Fibroblast of lung (primary cell): ENCODE results near the gene RBM41. TPM values are rescaled to one million over a fixed set of nuclear protein-coding genes. Genes with fewer than 3 reads are reported as not detected.

Source experiments
- DNase-seq, 2 donors: peaks; one replicate each; pipeline versions ENCODE4 v3.0.0 to v3.0.0-alpha.2; 2010; ENCODE audit warnings: low read depth in 2 of 2
- H2AFZ ChIP-seq: 2 replicates; pipeline ENCODE4 v1.5.1; 2012; ENCODE audit warnings: low read length, control low read depth, inconsistent platforms
- H3K27ac ChIP-seq: 2 replicates; pipeline ENCODE4 v1.5.1; 2011; ENCODE audit warnings: low read length, control low read depth; ENCODE audit not compliant: insufficient read depth
- H3K27me3 ChIP-seq: 2 replicates; pipeline ENCODE4 v1.5.1; 2011; ENCODE audit warnings: mild to moderate bottlenecking, low read length; ENCODE audit not compliant: control insufficient read depth, insufficient read depth
- H3K36me3 ChIP-seq: 2 replicates; pipeline ENCODE4 v1.5.1; 2011; ENCODE audit warnings: low read length; ENCODE audit not compliant: control insufficient read depth, insufficient read depth
- H3K4me1 ChIP-seq: 2 replicates; pipeline ENCODE4 v1.5.1; 2011; ENCODE audit warnings: low read length; ENCODE audit not compliant: control insufficient read depth, insufficient read depth; ENCODE audit errors: extremely low read depth
- H3K4me2 ChIP-seq: 2 replicates; pipeline ENCODE4 v1.5.1; 2011; ENCODE audit warnings: low read length, control low read depth; ENCODE audit not compliant: insufficient read depth; ENCODE audit errors: extremely low read depth
- H3K4me3 ChIP-seq, 4 experiments: fragments of 200-600 bp in 1 of 4; sonication (generic) in 1 of 4; replicated peaks in 1 of 4; 2 replicates each; pipeline ENCODE4 v1.5.1; 2011 to 2016; ENCODE audit warnings: low read length in 4 of 4, low read depth in 3 of 4, mild to moderate bottlenecking in 3 of 4, control low read depth in 2 of 4, inconsistent platforms in 1 of 4, mixed read lengths in 1 of 4; ENCODE audit not compliant: insufficient read depth in 1 of 4; ENCODE audit errors: control extremely low read depth in 1 of 4
- H3K79me2 ChIP-seq: 2 replicates; pipeline ENCODE4 v1.5.1; 2012; ENCODE audit warnings: mild to moderate bottlenecking, low read length, inconsistent platforms; ENCODE audit not compliant: control insufficient read depth, insufficient read depth
- H3K9ac ChIP-seq: 2 replicates; pipeline ENCODE4 v1.5.1; 2011; ENCODE audit warnings: mild to moderate bottlenecking, low read length, control low read depth; ENCODE audit not compliant: insufficient read depth
- H3K9me3 ChIP-seq: 2 replicates; pipeline ENCODE4 v1.5.1; 2012; ENCODE audit warnings: low read depth, low read length; ENCODE audit not compliant: control insufficient read depth, insufficient read depth
- H4K20me1 ChIP-seq: 2 replicates; pipeline ENCODE4 v1.5.1; 2011; ENCODE audit warnings: low read length; ENCODE audit not compliant: control insufficient read depth, insufficient read depth; ENCODE audit errors: extremely low read depth
- CTCF ChIP-seq, 2 donors: IDR thresholded peaks in 1 of 2; conservative IDR thresholded peaks in 1 of 2; 1 replicate in 1 of 2; 2 replicates in 1 of 2; pipeline ENCODE4 v1.5.1; 2011 to 2012; ENCODE audit warnings: low read length in 2 of 2, control low read depth in 1 of 2, inconsistent platforms in 1 of 2, low read depth in 1 of 2, mild to moderate bottlenecking in 1 of 2
- EZH2 ChIP-seq: IDR thresholded peaks from 2 replicates; pipeline ENCODE4 v1.5.1; 2012; ENCODE audit warnings: low read length, control low read depth, mild to moderate bottlenecking; ENCODE audit errors: missing control alignments
- polyA minus RNA-seq: library from RNA; depleted of rRNA, polyadenylated mRNA; stranded (reverse); fragments of >200 nt; gene quantifications from 2 replicates; pipeline ENCODE4 v1.2.3, GENCODE V29; 2011; ENCODE audit warnings: low replicate concordance
- polyA plus RNA-seq, 2 donors: library from polyadenylated mRNA; depleted of rRNA in 1 of 2; stranded (reverse) in 1 of 2; unstranded in 1 of 2; fragments of >200 nt; gene quantifications; 2 replicates each; pipeline ENCODE4 v1.2.1, GENCODE V29; 2011 to 2012; ENCODE audit warnings: missing spikeins in 1 of 2
- total RNA-seq: library from RNA; depleted of rRNA; stranded (reverse); fragments of >200 nt; gene quantifications from 2 replicates; pipeline ENCODE4 v1.2.1, GENCODE V29; 2014

The RBM41 gene
- 12.6 and 13.2 TPM in 2 replicates for total RNA-seq
- polyA plus RNA-seq = 6.8 and 9.1 TPM in 2 replicates
- polyA plus RNA-seq (2012) = 5.7 and 6.8 TPM in 2 replicates
- 1.5 TPM in 1 of 2 replicates, not detected in the other for polyA minus RNA-seq

- DNase-seq = peak; percentile 78 to 85
- H3K79me2 ChIP-seq = peaks cover 7% of the 10 kb centered on the region
- peak within 1 kb of the TSS; percentile 58 for H3K4me2 ChIP-seq
- H3K9ac ChIP-seq = peak within 1 kb of the TSS; percentile 61
- peak within 1 kb of the TSS; percentile 53 to 81 (median 70) for H3K4me3 ChIP-seq
- no peaks in the 10 kb centered on the region for H3K36me3 ChIP-seq
- H3K4me1 ChIP-seq = no peaks in the 10 kb centered on the region
- H3K27ac ChIP-seq = peak within 1 kb of the TSS; percentile 34
- no peaks in the 10 kb centered on the region for H4K20me1 ChIP-seq
- no peaks in the 10 kb centered on the region for H3K9me3 ChIP-seq
- peak within 1 kb of the TSS; percentile 78 for H2AFZ ChIP-seq
- H3K27me3 ChIP-seq = no peaks in the 10 kb centered on the region
- TF ChIP-seq CTCF (conservative IDR thresholded peaks at IDR 0.05 in 1 of 2, IDR thresholded peaks at IDR 0.05 in 1 of 2; ENCODE audit: low read depth in 1 of 2, low read length in 2 of 2) = no peak
- no peak for TF ChIP-seq EZH2
Observed at GRCh38 chrX:107118322-107119147, at the start of gene RBM41. RBM41 (minus strand) TSS chrX:107118822; CDS start chrX:107118773, 49 bp downstream.

- Histone ChIP-seq H3K36me3 (no peaks in the 10 kb centered on the region), H4K20me1 (no peaks in the 10 kb centered on the region), H3K4me3 (no peak overlapping the region), H3K27me3 (no peaks in the 10 kb centered on the region), H3K9me3 (no peaks in the 10 kb centered on the region), H3K4me1 (no peaks in the 10 kb centered on the region), H2AFZ (no peak overlapping the region), H3K9ac (no peak overlapping the region), H3K27ac (no peak overlapping the region), H3K4me2 (no peak overlapping the region), H3K79me2 (no peaks in the 10 kb centered on the region)
- no peak for DNase-seq
- TF ChIP-seq EZH2 (no peak), CTCF (conservative IDR thresholded peaks at IDR 0.05 in 1 of 2, IDR thresholded peaks at IDR 0.05 in 1 of 2; ENCODE audit: low read depth in 1 of 2, low read length in 2 of 2) (no peak)
Observed at GRCh38 chrX:107168257-107168656, 49.6 kb upstream of the RBM41 start.

GRCh38 chrX:107167163-107167921 is 48.7 kb upstream of the RBM41 start:
- H4K20me1 ChIP-seq = no peaks in the 10 kb centered on the region
- no peaks in the 10 kb centered on the region for H3K27me3 ChIP-seq

More at GRCh38 chrX:107167163-107167921, 48.7 kb upstream of the RBM41 start:
- Histone ChIP-seq H3K4me3 (no peak overlapping the region), H3K9ac (no peak overlapping the region), H3K4me2 (no peak overlapping the region), H3K79me2 (no peaks in the 10 kb centered on the region), H3K9me3 (no peaks in the 10 kb centered on the region), H3K36me3 (no peaks in the 10 kb centered on the region), H3K4me1 (no peaks in the 10 kb centered on the region), H2AFZ (no peak overlapping the region), H3K27ac (no peak overlapping the region)
- TF ChIP-seq CTCF (conservative IDR thresholded peaks at IDR 0.05 in 1 of 2, IDR thresholded peaks at IDR 0.05 in 1 of 2; ENCODE audit: low read depth in 1 of 2, low read length in 2 of 2) (no peak), EZH2 (no peak)
- no peak for DNase-seq
